ENCODE measurements around the gene TENM3. TPM values are rescaled to one million over a fixed set of nuclear protein-coding genes. Genes with fewer than 3 reads are reported as not detected.

The TENM3 gene
- total and polyA plus RNA-seq, 9 donors = 11.0 to 32.9 (median 23.2) TPM

GRCh38 chr4:182294451-182294850 is 51.2 kb downstream of the TENM3 start:
- no peaks in the 10 kb centered on the region for H3K27me3 ChIP-seq (ENCODE audit: control insufficient read depth, insufficient read depth, low read length)
- no peaks in the 10 kb centered on the region for H3K9me3 ChIP-seq (replicated peaks; ENCODE audit: control insufficient read depth, low read depth, low read length)
- no peak overlapping the region for H3K27ac ChIP-seq (ENCODE audit: low read length)
- H3K4me1 ChIP-seq (ENCODE audit: control insufficient read depth, insufficient read depth, low read length) = no peaks in the 10 kb centered on the region
- no peaks in the 10 kb centered on the region for H3K36me3 ChIP-seq (ENCODE audit: control insufficient read depth, insufficient read depth, low read length)
- WGBS (ENCODE audit: insufficient coverage) = 100% methylated on average over 1 of the region's 4 CpGs
- DNase-seq = peak; percentile 20
- H3K4me3 ChIP-seq (ENCODE audit: low read length) = no peak overlapping the region

- Histone ChIP-seq H3K9me3 (replicated peaks; ENCODE audit: control insufficient read depth, low read depth, low read length) (no peaks in the 10 kb centered on the region), H3K4me1 (ENCODE audit: control insufficient read depth, insufficient read depth, low read length) (no peaks in the 10 kb centered on the region), H3K36me3 (ENCODE audit: control insufficient read depth, insufficient read depth, low read length) (no peaks in the 10 kb centered on the region), H3K27me3 (ENCODE audit: control insufficient read depth, insufficient read depth, low read length) (no peaks in the 10 kb centered on the region), H3K4me3 (ENCODE audit: low read length) (no peak overlapping the region), H3K27ac (ENCODE audit: low read length) (no peak overlapping the region)
- DNase-seq = no peak
- WGBS (ENCODE audit: insufficient coverage) = 70% methylated on average over 8 of the region's 9 CpGs
Measured at GRCh38 chr4:182297659-182298058, 54.5 kb downstream of the TENM3 start.

- H3K27ac ChIP-seq (ENCODE audit: low read length) = no peak overlapping the region
Measured at GRCh38 chr4:182301736-182302135, 58.5 kb downstream of the TENM3 start.

DNA sequence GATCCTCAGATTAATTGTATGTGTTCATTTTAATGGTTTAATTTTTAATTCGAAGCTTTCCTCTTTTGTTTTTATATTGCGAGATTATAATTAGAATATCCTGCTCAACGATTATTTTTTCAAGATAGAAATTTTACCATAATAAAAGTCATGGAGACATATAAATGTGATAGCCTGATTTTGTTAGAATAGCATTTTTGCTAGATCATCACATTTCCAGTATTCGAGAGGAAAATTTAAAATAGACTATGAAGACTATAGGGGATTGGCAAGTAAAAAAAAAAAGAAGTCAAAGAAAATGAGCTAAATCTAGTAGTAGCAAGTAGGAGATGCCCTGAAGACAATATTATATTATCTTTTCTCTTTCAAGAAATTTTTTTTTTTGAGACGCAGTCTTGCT is 60.6 kb downstream of the TENM3 start:
- H3K36me3 ChIP-seq (ENCODE audit: control insufficient read depth, insufficient read depth, low read length) = no peaks in the 10 kb centered on the region
- no peak overlapping the region for H3K4me3 ChIP-seq (ENCODE audit: low read length)
- no peak overlapping the region for H3K27ac ChIP-seq (ENCODE audit: low read length)
- H3K27me3 ChIP-seq (ENCODE audit: control insufficient read depth, insufficient read depth, low read length) = no peaks in the 10 kb centered on the region
- DNase-seq = no peak
- no peaks in the 10 kb centered on the region for H3K9me3 ChIP-seq (replicated peaks; ENCODE audit: control insufficient read depth, low read depth, low read length)
- 100% methylated on average over 1 of the region's 5 CpGs for WGBS (ENCODE audit: insufficient coverage)
- H3K4me1 ChIP-seq (ENCODE audit: control insufficient read depth, insufficient read depth, low read length) = no peaks in the 10 kb centered on the region

More at GRCh38 chr4:182301736-182302135, 58.5 kb downstream of the TENM3 start:
- Histone ChIP-seq H3K9me3 (replicated peaks; ENCODE audit: control insufficient read depth, low read depth, low read length) (no peaks in the 10 kb centered on the region), H3K36me3 (ENCODE audit: control insufficient read depth, insufficient read depth, low read length) (no peaks in the 10 kb centered on the region), H3K27me3 (ENCODE audit: control insufficient read depth, insufficient read depth, low read length) (no peaks in the 10 kb centered on the region), H3K4me1 (ENCODE audit: control insufficient read depth, insufficient read depth, low read length) (no peaks in the 10 kb centered on the region), H3K4me3 (ENCODE audit: low read length) (no peak overlapping the region)
- no peak for DNase-seq
- WGBS (ENCODE audit: insufficient coverage) = 83% methylated on average over 3 of the region's 5 CpGs

DNA sequence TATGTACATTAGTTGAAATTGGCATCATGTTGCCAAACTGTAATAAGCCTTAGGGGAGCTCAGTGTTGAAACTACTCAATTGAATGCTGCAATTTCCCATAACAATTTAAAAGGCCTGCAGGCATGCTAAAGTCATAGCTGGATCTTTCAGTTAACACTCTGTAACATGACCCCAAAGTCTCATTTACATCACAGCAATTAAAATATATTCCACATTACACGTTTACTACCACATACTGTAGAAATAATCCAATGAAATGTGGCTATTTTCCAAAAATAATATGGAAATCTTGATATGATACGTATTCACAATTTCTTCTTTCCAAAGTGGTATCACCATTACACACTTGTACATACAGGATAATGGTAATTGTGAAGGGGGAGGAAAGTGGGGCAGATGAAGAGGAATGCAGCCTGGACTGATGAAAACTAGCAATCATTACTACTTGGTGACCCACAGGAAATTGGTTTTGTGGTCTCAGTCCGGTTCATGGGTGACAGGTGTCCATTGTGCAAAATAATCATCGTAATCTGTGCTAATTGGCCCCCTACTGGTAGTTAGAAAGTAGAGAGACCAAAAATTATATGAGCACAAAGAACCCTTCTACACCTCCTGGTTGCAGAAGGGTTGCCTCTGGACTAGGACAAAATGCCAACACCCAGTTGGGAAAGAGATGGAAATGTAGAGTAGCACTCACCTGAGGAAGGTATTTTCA is 63.7 kb downstream of the TENM3 start:
- 60% methylated on average over 1 of the region's 4 CpGs for WGBS (ENCODE audit: insufficient coverage)
- H3K27ac ChIP-seq (ENCODE audit: low read length) = no peak overlapping the region
- H3K4me1 ChIP-seq (ENCODE audit: control insufficient read depth, insufficient read depth, low read length) = no peaks in the 10 kb centered on the region
- H3K36me3 ChIP-seq (ENCODE audit: control insufficient read depth, insufficient read depth, low read length) = no peaks in the 10 kb centered on the region
- no peak overlapping the region for H3K4me3 ChIP-seq (ENCODE audit: low read length)
- H3K27me3 ChIP-seq (ENCODE audit: control insufficient read depth, insufficient read depth, low read length) = no peaks in the 10 kb centered on the region
- DNase-seq = no peak
- no peaks in the 10 kb centered on the region for H3K9me3 ChIP-seq (replicated peaks; ENCODE audit: control insufficient read depth, low read depth, low read length)

DNA sequence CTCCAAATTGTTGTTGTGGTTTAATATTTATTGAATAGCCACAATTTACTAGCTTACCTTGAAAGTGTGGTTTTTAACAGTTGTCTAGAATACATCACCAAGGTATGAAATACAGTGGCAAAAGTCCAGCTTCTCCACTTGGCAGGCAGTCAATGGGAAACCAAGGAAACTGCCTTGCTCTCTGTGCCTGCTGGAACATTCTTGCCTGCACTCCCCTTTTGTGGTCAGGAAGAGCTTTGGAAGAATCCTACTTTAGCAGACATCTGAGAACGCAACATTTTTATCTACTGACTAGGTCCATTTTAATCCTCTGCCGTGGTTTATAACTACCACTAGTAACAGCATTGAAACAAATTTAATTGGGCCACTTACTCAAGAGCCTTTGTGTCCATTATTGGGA is 64.5 kb downstream of the TENM3 start:
- no CpG with 5 or more reads among the region's 2 CpGs for WGBS (ENCODE audit: insufficient coverage)
- peak; percentile 28 for DNase-seq
- H3K4me3 ChIP-seq (ENCODE audit: low read length) = no peak overlapping the region

DNA sequence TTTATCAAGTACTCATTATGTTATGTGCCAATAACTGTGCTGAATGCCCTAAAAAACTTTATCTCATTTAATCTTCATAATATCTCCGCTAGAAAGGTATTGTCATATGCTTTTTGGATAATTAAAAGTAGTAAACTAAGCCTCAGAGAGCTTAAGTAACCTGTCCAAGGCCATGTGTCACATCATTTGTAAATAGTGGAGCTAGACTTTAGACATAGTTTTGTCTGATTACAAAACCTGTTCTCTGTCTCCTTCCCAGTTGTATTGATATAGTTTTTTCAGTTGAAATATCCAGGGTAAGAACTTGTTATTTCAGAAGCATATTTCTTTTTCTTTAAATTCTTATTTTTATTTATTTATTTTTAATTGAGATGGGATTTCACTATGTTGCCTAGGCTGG is 66.7 kb downstream of the TENM3 start:
- H3K4me3 ChIP-seq (ENCODE audit: low read length) = no peak overlapping the region
- no peaks in the 10 kb centered on the region for H3K4me1 ChIP-seq (ENCODE audit: control insufficient read depth, insufficient read depth, low read length)
- no peak overlapping the region for H3K27ac ChIP-seq (ENCODE audit: low read length)
- no peaks in the 10 kb centered on the region for H3K9me3 ChIP-seq (replicated peaks; ENCODE audit: control insufficient read depth, low read depth, low read length)
- DNase-seq = no peak
- no peaks in the 10 kb centered on the region for H3K27me3 ChIP-seq (ENCODE audit: control insufficient read depth, insufficient read depth, low read length)
- WGBS (ENCODE audit: insufficient coverage) = no CpG with 5 or more reads among the region's 1 CpG
- H3K36me3 ChIP-seq (ENCODE audit: control insufficient read depth, insufficient read depth, low read length) = no peaks in the 10 kb centered on the region

More for the DNA sequence above, 64.5 kb downstream of the TENM3 start:
- no peak overlapping the region for H3K27ac ChIP-seq (ENCODE audit: low read length)
- H3K9me3 ChIP-seq (replicated peaks; ENCODE audit: control insufficient read depth, low read depth, low read length) = no peaks in the 10 kb centered on the region
- H3K36me3 ChIP-seq (ENCODE audit: control insufficient read depth, insufficient read depth, low read length) = no peaks in the 10 kb centered on the region
- no peaks in the 10 kb centered on the region for H3K4me1 ChIP-seq (ENCODE audit: control insufficient read depth, insufficient read depth, low read length)
- no peaks in the 10 kb centered on the region for H3K27me3 ChIP-seq (ENCODE audit: control insufficient read depth, insufficient read depth, low read length)

GRCh38 chr4:182310316-182310715 is 67.1 kb downstream of the TENM3 start:
- peak; percentile 26 for DNase-seq
- Histone ChIP-seq H3K9me3 (replicated peaks; ENCODE audit: control insufficient read depth, low read depth, low read length) (no peaks in the 10 kb centered on the region), H3K4me3 (ENCODE audit: low read length) (no peak overlapping the region), H3K36me3 (ENCODE audit: control insufficient read depth, insufficient read depth, low read length) (no peaks in the 10 kb centered on the region), H3K4me1 (ENCODE audit: control insufficient read depth, insufficient read depth, low read length) (no peaks in the 10 kb centered on the region), H3K27me3 (ENCODE audit: control insufficient read depth, insufficient read depth, low read length) (no peaks in the 10 kb centered on the region), H3K27ac (ENCODE audit: low read length) (no peak overlapping the region)
- 52% methylated on average over 4 of the region's 5 CpGs for WGBS (ENCODE audit: insufficient coverage)

- no peaks in the 10 kb centered on the region for H3K36me3 ChIP-seq (ENCODE audit: control insufficient read depth, insufficient read depth, low read length)
- no peaks in the 10 kb centered on the region for H3K9me3 ChIP-seq (replicated peaks; ENCODE audit: control insufficient read depth, low read depth, low read length)
- H3K4me1 ChIP-seq (ENCODE audit: control insufficient read depth, insufficient read depth, low read length) = no peaks in the 10 kb centered on the region
- no peak for DNase-seq
- no peaks in the 10 kb centered on the region for H3K27me3 ChIP-seq (ENCODE audit: control insufficient read depth, insufficient read depth, low read length)
- H3K27ac ChIP-seq (ENCODE audit: low read length) = no peak overlapping the region
- WGBS (ENCODE audit: insufficient coverage) = 83% methylated on average over 2 of the region's 3 CpGs
- no peak overlapping the region for H3K4me3 ChIP-seq (ENCODE audit: low read length)
Measured at GRCh38 chr4:182310962-182311361, 67.8 kb downstream of the TENM3 start.

GRCh38 chr4:182314537-182314936 is 71.3 kb downstream of the TENM3 start:
- DNase-seq = no peak
- no peak overlapping the region for H3K27ac ChIP-seq (ENCODE audit: low read length)
- no peak overlapping the region for H3K4me3 ChIP-seq (ENCODE audit: low read length)
- H3K4me1 ChIP-seq (ENCODE audit: control insufficient read depth, insufficient read depth, low read length) = no peaks in the 10 kb centered on the region
- no peaks in the 10 kb centered on the region for H3K36me3 ChIP-seq (ENCODE audit: control insufficient read depth, insufficient read depth, low read length)
- H3K9me3 ChIP-seq (replicated peaks; ENCODE audit: control insufficient read depth, low read depth, low read length) = no peaks in the 10 kb centered on the region
- no CpG with 5 or more reads among the region's 2 CpGs for WGBS (ENCODE audit: insufficient coverage)
- H3K27me3 ChIP-seq (ENCODE audit: control insufficient read depth, insufficient read depth, low read length) = no peaks in the 10 kb centered on the region

DNA sequence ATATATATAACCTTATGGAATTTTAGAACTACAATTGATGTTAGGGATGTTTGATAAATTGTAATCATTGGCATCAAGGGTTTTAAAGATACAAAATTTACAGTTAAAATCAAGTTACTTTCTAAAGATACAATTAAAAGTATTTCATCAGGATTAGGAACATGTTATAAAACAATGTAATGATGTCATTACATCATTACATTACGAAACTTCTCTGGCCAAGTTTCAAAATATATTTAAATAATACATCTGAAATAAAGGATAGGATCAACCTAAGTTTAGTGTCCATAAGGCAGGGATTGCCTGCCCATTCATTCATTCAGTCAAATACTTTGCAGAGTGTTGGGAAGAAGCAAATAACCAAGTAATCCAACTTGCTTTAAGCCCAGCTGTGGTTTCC is 75.1 kb downstream of the TENM3 start:
- DNase-seq = no peak
- Histone ChIP-seq H3K36me3 (ENCODE audit: control insufficient read depth, insufficient read depth, low read length) (no peaks in the 10 kb centered on the region), H3K4me3 (ENCODE audit: low read length) (no peak overlapping the region), H3K27ac (ENCODE audit: low read length) (no peak overlapping the region), H3K4me1 (ENCODE audit: control insufficient read depth, insufficient read depth, low read length) (peaks cover 2% of the 10 kb centered on the region), H3K9me3 (replicated peaks; ENCODE audit: control insufficient read depth, low read depth, low read length) (no peaks in the 10 kb centered on the region), H3K27me3 (ENCODE audit: control insufficient read depth, insufficient read depth, low read length) (no peaks in the 10 kb centered on the region)
- no CpG with 5 or more reads among the region's 1 CpG for WGBS (ENCODE audit: insufficient coverage)

Data from muscle of leg (tissue), 11 donors.